ENCODE measurements around the gene TBC1D10B. TPM values are rescaled to one million over a fixed set of nuclear protein-coding genes. Genes with fewer than 3 reads are reported as not detected.

TBC1D10B gene
- total RNA-seq, 2 donors from 2014 or later, result 40.3 to 59.4 TPM

GRCh38 chr16:30416624-30417528 lies 46.6 kb upstream of the TBC1D10B start:
- Histone ChIP-seq H3K4me1 (replicated peaks) (no peaks in the 10 kb centered on the region), H3K27ac (peak overlapping the region; percentile 81 to 83), H3K27me3 (replicated peaks; ENCODE audit: insufficient read depth) (no peaks in the 10 kb centered on the region), H3K4me3 (peak overlapping the region; percentile 48 to 72), H3K36me3 (no peaks in the 10 kb centered on the region), H3K9me3 (no peaks in the 10 kb centered on the region)
- intact Hi-C loops (cut with DNase I), result no loop called here
- WGBS, result 54% methylated on average over 18 of the region's 18 CpGs
- DNase-seq (ENCODE audit: low spot score), result no peak
- TF ChIP-seq POLR2A (IDR thresholded peaks at IDR 0.05) (no peak), POLR2AphosphoS5 (IDR thresholded peaks at IDR 0.05) (no peak), CTCF (IDR thresholded peaks at IDR 0.05) (no peak)

DNA sequence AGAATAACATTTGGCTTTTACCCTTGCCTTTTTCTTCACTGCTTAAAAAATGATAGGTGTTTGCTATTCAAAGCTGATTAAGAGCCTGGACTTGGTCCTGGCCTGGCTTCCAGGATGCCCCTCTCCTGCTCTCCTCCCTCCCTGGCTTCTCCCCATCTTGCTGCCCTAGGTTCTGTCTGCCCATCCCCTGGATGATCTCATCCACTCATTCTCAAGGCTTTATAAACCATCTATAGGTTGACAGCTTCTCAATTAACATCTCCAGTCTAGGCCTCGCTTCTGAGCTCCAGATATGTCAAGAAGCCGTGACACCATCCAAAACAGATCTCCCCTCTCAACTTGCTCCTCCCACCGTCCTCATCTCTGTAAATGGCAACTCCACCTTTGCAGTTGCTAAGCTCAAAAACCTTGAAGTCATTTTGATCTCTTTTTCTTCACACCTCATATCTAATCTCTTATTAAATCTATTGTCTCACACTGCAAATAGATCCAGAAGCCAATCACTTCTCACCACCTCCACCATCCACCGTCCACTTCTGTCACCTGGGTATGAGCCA lies 45.8 kb upstream of the TBC1D10B start:
- H3K27me3 ChIP-seq (replicated peaks; ENCODE audit: insufficient read depth), result no peaks in the 10 kb centered on the region
- TF ChIP-seq CTCF (IDR thresholded peaks at IDR 0.05) (no peak), POLR2AphosphoS5 (IDR thresholded peaks at IDR 0.05) (no peak), POLR2A (IDR thresholded peaks at IDR 0.05) (no peak)
- H3K27ac ChIP-seq, result no peak overlapping the region
- WGBS, result 92% methylated on average over 4 of the region's 4 CpGs
- H3K9me3 ChIP-seq, result no peaks in the 10 kb centered on the region
- H3K4me1 ChIP-seq (replicated peaks), result no peaks in the 10 kb centered on the region
- intact Hi-C loops (cut with DNase I), result no loop called here
- no peak for DNase-seq (ENCODE audit: low spot score)
- no peaks in the 10 kb centered on the region for H3K36me3 ChIP-seq
- no peak overlapping the region for H3K4me3 ChIP-seq

- Histone ChIP-seq H3K4me1 (replicated peaks) (no peaks in the 10 kb centered on the region), H3K9me3 (no peaks in the 10 kb centered on the region), H3K36me3 (no peaks in the 10 kb centered on the region), H3K27me3 (replicated peaks; ENCODE audit: insufficient read depth) (no peaks in the 10 kb centered on the region), H3K4me3 (no peak overlapping the region), H3K27ac (no peak overlapping the region)
- TF ChIP-seq POLR2A (IDR thresholded peaks at IDR 0.05) (no peak), POLR2AphosphoS5 (IDR thresholded peaks at IDR 0.05) (no peak), CTCF (IDR thresholded peaks at IDR 0.05) (no peak)
- 87% methylated on average over 5 of the region's 5 CpGs for WGBS
- intact Hi-C loops (cut with DNase I), result no loop called here
- no peak for DNase-seq (ENCODE audit: low spot score)
Observed at GRCh38 chr16:30414159-30414558, 43.9 kb upstream of the TBC1D10B start.

- no peaks in the 10 kb centered on the region for H3K27me3 ChIP-seq (replicated peaks; ENCODE audit: insufficient read depth)
- no peaks in the 10 kb centered on the region for H3K9me3 ChIP-seq
- no peak for DNase-seq (ENCODE audit: low spot score)
- WGBS, result 86% methylated on average over 6 of the region's 6 CpGs
- intact Hi-C loops (cut with DNase I), result no loop called here
- H3K4me3 ChIP-seq, result no peak overlapping the region
- no peak overlapping the region for H3K27ac ChIP-seq
- H3K4me1 ChIP-seq (replicated peaks), result no peaks in the 10 kb centered on the region
- no peaks in the 10 kb centered on the region for H3K36me3 ChIP-seq
- TF ChIP-seq POLR2A (IDR thresholded peaks at IDR 0.05), result no peak
Observed at GRCh38 chr16:30413112-30413806, 43.0 kb upstream of the TBC1D10B start.

Measured in prostate gland (tissue), 2 donors.